NOMO-1 treated with DMSO at 0.1 percent for 48 hours (cell line): Measurements from ENCODE around the gene PHAF1.
A peak's percentile ranks its signal among the peaks of the same experiment; 100 is the strongest.

Experiments used
- DNase-seq: peaks from one replicate; lab custom pipeline; 2025; ENCODE audit not compliant: unreplicated experiment; lab: John Stamatoyannopoulos, UW

Gene PHAF1

GRCh38 chr16:67177743-67178699 is 68.3 kb downstream of the PHAF1 start:
- no peak for DNase-seq

DNA sequence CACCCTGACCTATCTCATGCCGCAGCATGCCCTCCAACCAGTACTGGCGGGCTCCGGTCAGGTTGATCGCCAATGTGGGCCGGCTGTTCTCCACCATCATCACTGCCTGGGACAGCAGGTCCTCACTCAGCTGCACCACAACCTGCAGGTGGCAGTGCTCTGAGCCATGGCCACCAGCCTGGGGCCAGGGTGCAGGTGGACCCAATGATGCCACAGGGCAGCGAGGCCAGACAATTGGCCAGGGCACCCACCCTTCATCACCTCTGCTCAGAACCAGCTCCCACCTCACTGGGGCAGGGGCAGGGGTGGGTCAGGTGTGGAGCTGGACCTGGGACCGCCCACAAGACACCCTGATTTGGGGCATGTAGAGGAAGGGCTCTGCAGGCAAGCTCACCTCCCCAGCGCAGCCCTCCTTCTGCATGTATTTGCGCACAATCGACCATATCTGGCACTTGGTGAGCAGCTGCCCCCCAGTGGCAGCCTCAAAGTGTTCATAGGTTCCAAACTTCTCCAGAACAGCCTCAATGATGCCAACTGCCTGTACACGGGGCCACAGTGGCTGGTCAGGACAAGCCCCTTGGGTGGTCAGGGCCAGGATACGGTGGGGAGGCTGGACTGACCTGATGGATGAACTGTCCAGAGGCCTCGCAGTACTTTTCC is 69.8 kb downstream of the PHAF1 start:
- no peak for DNase-seq

DNA sequence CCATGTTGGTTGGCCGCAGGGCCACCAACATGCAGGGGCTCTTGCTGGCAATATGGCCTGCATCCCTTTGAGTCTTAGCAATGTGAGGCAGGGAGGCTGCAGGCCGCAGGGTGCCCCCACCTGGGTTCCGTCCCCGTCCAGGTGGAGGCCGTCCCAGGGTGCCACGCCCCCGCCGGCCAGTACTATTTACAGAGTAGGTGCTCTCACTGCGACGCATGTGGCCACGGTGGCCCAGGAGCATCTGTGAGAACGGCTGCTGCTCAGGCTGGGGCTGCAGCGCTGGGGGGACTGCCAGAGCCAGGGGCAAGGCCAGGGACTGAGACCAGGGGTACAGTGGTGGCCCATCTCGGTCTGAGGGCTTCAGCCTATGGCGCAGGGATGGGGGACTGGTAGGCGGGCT is 70.4 kb downstream of the PHAF1 start:
- no peak for DNase-seq

- DNase-seq, result no peak
Measured at GRCh38 chr16:67181346-67181745, 71.6 kb downstream of the PHAF1 start.

GRCh38 chr16:67182288-67182687 is 72.5 kb downstream of the PHAF1 start:
- DNase-seq, result no peak

DNA sequence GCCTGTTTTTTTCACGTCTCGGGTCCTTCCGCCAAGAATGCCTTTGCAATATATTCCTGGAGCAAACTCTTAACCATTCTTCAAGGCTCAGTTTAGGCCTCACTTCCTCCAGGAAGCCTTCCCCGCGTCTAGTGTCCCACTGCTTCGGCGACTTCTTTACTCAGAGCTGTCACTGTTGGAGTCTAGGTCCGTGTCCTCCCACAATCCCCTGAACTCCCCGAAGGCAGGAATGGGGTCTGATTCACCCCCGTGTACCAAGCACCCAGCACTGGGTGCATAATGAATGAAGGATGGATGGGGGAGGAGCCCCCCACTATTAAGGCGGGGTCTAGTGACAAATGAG is 73.5 kb downstream of the PHAF1 start:
- no peak for DNase-seq

DNA sequence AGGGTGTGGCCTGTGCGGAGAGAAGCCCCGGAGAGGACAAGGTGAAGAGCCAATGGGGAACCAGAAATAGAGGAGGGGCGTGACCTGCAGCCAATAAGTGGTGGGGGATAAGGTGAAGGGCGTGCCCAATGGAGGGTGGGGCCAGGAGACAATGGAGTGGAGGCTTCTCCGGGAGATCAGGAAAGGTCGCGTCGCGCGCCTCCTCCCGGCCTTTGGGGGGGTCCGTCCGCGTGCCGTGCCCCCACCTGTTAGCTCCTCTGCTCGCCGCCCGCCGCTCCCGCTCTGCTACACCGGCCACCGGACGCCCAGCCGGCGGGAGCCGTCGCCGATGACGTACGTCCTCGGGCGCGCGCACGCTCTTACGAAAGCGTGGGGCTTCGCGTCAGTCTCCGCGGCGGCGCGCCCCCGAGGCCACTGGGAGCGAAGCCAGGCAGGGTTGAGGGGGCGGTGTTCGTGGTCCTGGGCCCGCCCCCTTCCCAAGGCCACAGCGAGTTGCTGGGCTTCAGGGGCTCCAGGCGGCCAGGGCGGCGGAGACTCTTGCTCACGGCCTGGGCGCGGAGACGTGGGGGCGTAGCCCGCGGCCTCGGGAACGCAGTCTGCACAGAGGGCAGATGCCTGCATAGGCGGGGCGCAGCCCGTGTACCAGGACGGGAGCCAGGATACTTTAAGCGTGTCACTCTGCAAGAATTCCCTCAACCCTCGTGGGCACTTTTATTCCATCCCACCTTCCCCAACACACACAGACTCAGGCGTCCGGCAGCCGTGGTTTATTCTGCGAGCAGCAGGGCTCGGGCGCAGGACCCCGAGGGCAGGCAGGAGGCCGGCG is 74.1 kb downstream of the PHAF1 start, which contains the start of gene MATCAP1:
Gene MATCAP1 (minus strand): TSS at position 337 of the 826 bp plus-strand sequence. CDS start 3,353 bp downstream, outside the sequence.
- peak; percentile 99 for DNase-seq

DNA sequence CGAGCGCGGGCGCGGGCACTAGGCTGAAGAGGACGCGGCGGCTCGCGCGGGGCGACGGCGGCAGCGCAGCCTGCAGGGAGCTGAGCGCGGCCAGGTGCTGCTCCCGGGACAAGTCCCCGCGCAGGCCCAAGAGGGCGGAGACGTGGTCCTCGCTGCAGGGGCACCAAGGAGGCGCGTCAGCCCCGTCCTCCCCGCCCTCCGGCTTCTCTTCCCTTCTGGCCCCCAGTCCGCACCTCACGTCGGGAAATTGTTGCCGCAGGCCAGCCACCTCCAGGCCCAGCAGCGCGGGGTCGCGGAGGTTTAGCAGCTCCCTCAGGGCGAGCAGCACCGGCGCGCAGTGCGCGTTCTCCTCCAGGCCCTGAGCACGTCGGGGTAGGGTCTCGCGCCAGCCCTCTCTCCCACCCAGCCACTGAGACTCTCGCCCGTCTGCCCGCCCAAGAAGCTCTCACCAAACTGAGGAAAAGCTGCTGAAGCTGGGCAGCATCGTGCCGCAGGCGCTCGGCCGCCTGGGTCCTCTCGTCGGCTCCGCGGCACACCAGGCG is 74.8 kb downstream of the PHAF1 start:
- no peak for DNase-seq

DNA sequence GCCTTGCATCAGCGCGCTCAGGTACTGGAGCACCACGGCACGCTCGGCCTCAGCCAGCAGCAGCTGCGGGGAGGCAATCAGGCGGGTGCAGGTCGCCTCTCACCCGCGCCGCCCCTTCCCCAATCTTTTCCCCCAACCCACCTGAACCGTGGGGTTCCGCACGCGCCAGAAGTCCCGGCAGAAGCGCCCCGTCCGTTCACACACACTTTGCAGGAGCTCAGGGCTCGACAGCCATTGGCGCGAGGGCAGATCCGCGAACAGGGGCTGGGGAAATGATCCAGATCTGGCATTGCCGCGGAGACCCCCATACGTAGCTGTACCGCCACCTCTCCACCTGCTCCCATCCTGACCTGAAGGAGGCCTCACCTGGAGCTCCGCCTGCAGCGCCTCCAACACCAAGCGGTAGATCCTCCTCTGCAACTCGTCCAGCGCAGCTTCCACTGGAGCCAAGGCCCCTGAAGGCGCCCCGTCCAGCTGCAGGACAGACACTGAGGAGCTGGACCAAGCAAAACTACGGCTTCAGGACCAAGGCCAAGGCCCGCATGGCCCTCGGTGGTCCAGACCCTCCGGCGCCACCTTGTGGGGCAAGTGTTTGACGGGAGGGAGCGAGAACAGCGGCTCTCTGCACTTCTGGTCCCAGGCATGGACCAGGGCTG is 75.4 kb downstream of the PHAF1 start:
- DNase-seq, result peak; percentile 78

GRCh38 chr16:67185651-67186134 is 76.0 kb downstream of the PHAF1 start:
- DNase-seq, result no peak

- no peak for DNase-seq
Measured at GRCh38 chr16:67186550-67186950, 76.8 kb downstream of the PHAF1 start.

GRCh38 chr16:67187175-67187890 is 77.6 kb downstream of the PHAF1 start:
- DNase-seq, result no peak

- no peak for DNase-seq
Measured at GRCh38 chr16:67188323-67188722, 78.6 kb downstream of the PHAF1 start.

GRCh38 chr16:67188798-67189197 is 79.1 kb downstream of the PHAF1 start:
- no peak for DNase-seq

DNA sequence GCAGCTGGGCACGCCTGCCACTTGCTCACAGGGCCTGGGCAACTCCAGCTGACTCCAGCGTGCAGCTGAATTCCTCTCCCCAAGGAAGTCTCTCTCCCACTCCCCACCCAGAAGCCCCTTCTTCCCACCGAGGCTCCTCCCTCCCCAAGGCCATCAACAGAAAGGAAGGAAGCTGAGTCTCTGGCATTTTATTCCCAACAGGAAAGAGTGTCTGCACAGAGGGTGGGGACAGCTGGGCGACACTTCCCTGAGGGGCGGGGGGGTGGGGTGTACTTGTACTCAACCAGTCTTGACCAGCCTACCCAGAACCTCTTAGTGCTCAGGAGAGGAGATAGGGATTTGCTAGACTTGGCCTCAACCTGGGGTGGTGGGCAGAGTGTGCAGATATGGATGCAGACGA is 80.3 kb downstream of the PHAF1 start, which contains the start of gene EXOC3L1:
Gene EXOC3L1 (minus strand): TSS at position 96 of the 400 bp plus-strand sequence. CDS start 460 bp downstream, outside the sequence.
- no peak for DNase-seq

DNA sequence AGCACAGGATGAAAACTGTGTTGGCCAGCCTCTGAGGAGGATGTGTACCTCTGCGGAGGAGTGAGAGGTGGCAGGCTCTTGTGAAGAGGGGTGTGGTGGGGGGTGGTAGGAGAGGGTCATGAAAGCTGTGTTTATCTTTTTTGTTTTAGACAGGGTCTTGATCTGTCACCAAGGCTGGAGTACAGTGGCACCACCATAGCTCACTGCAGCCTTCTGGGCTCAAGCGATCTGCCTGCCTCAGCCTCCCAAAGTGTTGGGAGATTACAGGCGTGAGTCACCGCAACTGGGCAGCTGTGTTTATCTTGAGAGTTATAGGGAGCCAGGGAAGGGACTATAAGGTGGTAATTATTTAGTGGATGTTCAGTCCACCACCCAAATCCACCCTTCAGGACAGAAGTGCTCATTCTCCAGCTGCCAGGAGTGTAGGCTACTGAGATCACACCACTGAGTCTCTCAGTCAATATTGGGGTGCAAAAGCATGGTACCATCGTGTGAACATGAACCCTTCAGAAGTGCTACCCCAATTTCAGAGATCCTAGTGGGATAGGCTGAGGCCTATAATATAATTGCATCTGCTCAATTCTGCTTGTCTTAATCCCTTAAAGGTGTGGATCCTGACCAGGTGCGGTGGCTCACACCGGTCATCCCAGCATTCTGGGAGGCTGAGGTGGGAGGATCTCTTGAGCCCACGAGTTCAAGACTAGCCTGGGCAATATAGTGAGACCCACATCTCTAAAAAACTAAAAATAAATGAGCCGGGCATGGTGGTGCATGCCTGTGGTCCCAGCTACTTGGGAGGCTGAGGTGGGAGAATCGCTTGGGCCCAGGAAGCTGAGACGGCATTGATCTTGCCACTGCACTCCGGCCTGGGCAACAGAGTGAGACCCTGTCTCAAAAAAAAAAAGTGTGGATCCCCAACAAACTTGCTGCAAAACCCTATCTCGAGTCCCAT is 81.0 kb downstream of the PHAF1 start:
- no peak for DNase-seq

GRCh38 chr16:67191411-67191994 is 81.8 kb downstream of the PHAF1 start:
- no peak for DNase-seq
